Lower leg skin (tissue), 4 donors: ENCODE measurements around the gene SLC25A13. TPM values are rescaled to one million over a fixed set of nuclear protein-coding genes. Genes with fewer than 3 reads are reported as not detected.

Experiments
- DNase-seq, 2 donors: peaks; one replicate each; pipeline ENCODE4 v3.0.0-alpha.2; 2019; ENCODE audit warnings: low spot score in 2 of 2
- H3K4me3 ChIP-seq: fragments of 200-600 bp; sonication (generic); 2 replicates; pipeline ENCODE4 v1.5.1; 2017; ENCODE audit warnings: mild to moderate bottlenecking, low read depth; ENCODE audit not compliant: poor library complexity, severe bottlenecking
- CTCF ChIP-seq, 3 donors: fragments of 450-650 bp; IDR thresholded peaks; one replicate each; pipeline ENCODE4 v1.5.1; 2016; ENCODE audit warnings: antibody characterized with exemption in 3 of 3, mild to moderate bottlenecking in 3 of 3, moderate library complexity in 2 of 3
- POLR2A ChIP-seq, 2 donors: fragments of 450-650 bp; IDR thresholded peaks; one replicate each; pipeline ENCODE4 v1.6.1; 2016 to 2017; ENCODE audit warnings: antibody characterized with exemption in 2 of 2, mild to moderate bottlenecking in 1 of 2, moderate library complexity in 1 of 2
- WGBS, 2 donors: methylation state at CpG; one replicate each; pipeline ENCODE4 v1.1.5; 2018; 5-methylcytosine and 5-hydroxymethylcytosine counted together
- intact Hi-C: fragments of 100-400 bp; cut with DNase I; formaldehyde crosslinking; loops from one replicate; pipeline ENCODE4 v1.15.0; 2023; ENCODE audit warnings: low total_unique reads
- total RNA-seq, 4 donors: library from RNA; depleted of rRNA; stranded (reverse); fragments of >200 nt; gene quantifications; one replicate each; pipeline ENCODE4 v1.1.0, GENCODE V29; 2016

SLC25A13 gene
- total RNA-seq, 4 donors from 2014 or later, result 28.5 to 39.8 (median 33.0) TPM

GRCh38 chr7:96111405-96111804, 210.5 kb downstream of the SLC25A13 start:
- TF ChIP-seq CTCF (IDR thresholded peaks at IDR 0.05) (no peak), POLR2A (IDR thresholded peaks at IDR 0.05) (no peak)
- intact Hi-C loops, result no loop called here
- no peak overlapping the region for H3K4me3 ChIP-seq
- no peak for DNase-seq

- TF ChIP-seq POLR2A (IDR thresholded peaks at IDR 0.05) (no peak), CTCF (IDR thresholded peaks at IDR 0.05) (no peak)
- intact Hi-C loops, result no loop called here
- no peak overlapping the region for H3K4me3 ChIP-seq
- no peak for DNase-seq
Observed at GRCh38 chr7:96104984-96105383, 216.9 kb downstream of the SLC25A13 start.

- intact Hi-C loops, result no loop called here
- no peak overlapping the region for H3K4me3 ChIP-seq
- no peak for DNase-seq
- no peak for TF ChIP-seq CTCF (IDR thresholded peaks at IDR 0.05)
- no peak for TF ChIP-seq POLR2A (IDR thresholded peaks at IDR 0.05)
Observed at GRCh38 chr7:96102096-96102811, 219.6 kb downstream of the SLC25A13 start.

GRCh38 chr7:96100737-96101136, 221.2 kb downstream of the SLC25A13 start:
- TF ChIP-seq POLR2A (IDR thresholded peaks at IDR 0.05), result no peak
- no peak for TF ChIP-seq CTCF (IDR thresholded peaks at IDR 0.05)
- intact Hi-C loops, result no loop called here
- no peak for DNase-seq
- no peak overlapping the region for H3K4me3 ChIP-seq
- 69 to 85% methylated on average over 1 of the region's 1 CpG for WGBS, 2 donors

- WGBS, 2 donors, result 38 to 49% methylated on average over 2 of the region's 2 CpGs
- intact Hi-C loops, result no loop called here
- H3K4me3 ChIP-seq, result no peak overlapping the region
- DNase-seq, result no peak
- TF ChIP-seq CTCF (IDR thresholded peaks at IDR 0.05) (no peak), POLR2A (IDR thresholded peaks at IDR 0.05) (no peak)
Observed at GRCh38 chr7:96097835-96098234, 224.1 kb downstream of the SLC25A13 start.

- TF ChIP-seq CTCF (IDR thresholded peaks at IDR 0.05) (no peak), POLR2A (IDR thresholded peaks at IDR 0.05) (no peak)
- no peak overlapping the region for H3K4me3 ChIP-seq
- intact Hi-C loops, result no loop called here
- 7 to 19% methylated on average over 1 of the region's 1 CpG for WGBS, 2 donors
- no peak for DNase-seq
Observed at GRCh38 chr7:96093435-96093834, 228.5 kb downstream of the SLC25A13 start.
